Measurements from ENCODE around the gene ABCG2.

The ABCG2 gene

DNA sequence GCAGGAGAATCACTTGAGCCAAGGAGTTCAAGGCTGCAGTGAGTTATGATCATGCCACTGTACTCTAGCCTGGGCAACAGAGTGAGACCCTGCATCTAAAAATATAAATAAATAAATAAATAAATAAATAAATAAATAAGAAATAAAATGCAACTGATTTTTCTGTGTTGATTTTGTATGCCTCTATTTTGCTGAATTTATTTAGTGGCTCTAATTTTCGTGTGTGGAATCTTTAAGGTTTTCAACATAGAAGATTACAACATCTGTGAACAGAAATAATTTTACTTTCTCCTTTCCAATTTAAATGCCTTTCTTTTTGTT is 30.9 kb upstream of the ABCG2 start:
- TF ChIP-seq, protein P1, sequence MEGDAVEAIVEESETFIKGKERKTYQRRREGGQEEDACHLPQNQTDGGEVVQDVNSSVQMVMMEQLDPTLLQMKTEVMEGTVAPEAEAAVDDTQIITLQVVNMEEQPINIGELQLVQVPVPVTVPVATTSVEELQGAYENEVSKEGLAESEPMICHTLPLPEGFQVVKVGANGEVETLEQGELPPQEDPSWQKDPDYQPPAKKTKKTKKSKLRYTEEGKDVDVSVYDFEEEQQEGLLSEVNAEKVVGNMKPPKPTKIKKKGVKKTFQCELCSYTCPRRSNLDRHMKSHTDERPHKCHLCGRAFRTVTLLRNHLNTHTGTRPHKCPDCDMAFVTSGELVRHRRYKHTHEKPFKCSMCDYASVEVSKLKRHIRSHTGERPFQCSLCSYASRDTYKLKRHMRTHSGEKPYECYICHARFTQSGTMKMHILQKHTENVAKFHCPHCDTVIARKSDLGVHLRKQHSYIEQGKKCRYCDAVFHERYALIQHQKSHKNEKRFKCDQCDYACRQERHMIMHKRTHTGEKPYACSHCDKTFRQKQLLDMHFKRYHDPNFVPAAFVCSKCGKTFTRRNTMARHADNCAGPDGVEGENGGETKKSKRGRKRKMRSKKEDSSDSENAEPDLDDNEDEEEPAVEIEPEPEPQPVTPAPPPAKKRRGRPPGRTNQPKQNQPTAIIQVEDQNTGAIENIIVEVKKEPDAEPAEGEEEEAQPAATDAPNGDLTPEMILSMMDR (IDR thresholded peaks at IDR 0.05; ENCODE audit: unreplicated experiment in 3 of 3), result no peak
- H3K36me3 Mint-ChIP-seq (ENCODE audit: low read depth), result no peaks in the 10 kb centered on the region
- H3K4me3 Mint-ChIP-seq, result no peak overlapping the region
- no peaks in the 10 kb centered on the region for H3K4me1 Mint-ChIP-seq
- H3K9me3 Mint-ChIP-seq, result peaks cover 4% of the 10 kb centered on the region
- H3K27me3 Mint-ChIP-seq (ENCODE audit: low read depth), result no peaks in the 10 kb centered on the region
- no peak overlapping the region for H3K27ac Mint-ChIP-seq

DNA sequence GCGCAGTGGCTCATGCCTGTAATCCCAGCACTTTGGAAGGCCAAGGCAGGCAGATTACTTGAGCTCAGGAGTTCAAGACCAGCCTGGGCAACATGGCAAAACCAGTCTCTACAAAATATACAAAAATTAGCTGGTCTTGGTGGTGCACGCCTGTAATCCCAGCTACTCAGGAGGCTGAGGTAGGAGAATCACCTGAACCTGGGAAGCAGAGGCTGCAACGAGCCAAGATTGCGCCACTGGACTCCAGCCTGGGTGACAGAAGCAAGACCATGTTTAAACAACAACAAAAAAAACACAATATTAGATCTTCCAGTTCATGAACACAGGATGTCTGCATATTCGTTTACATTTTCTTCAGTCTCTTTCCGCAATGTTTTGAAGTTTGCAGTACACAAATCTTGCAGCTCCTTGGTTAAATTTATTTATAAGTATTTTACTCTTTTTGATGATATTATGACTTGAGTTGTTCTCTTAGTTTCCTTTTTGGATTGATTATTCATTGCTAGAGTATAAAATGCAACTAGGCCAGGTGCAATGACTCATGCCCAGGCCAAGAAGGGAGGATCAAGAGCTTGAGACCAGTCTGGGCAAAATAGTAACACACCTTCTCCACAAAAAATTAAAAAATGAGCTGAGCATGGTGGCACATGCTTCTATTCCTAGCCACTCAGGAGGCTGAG is 30.4 kb upstream of the ABCG2 start:
- Mint-ChIP-seq H3K9me3 (peaks cover 6% of the 10 kb centered on the region), H3K4me1 (no peaks in the 10 kb centered on the region), H3K36me3 (ENCODE audit: low read depth) (no peaks in the 10 kb centered on the region), H3K27ac (no peak overlapping the region), H3K4me3 (no peak overlapping the region), H3K27me3 (ENCODE audit: low read depth) (no peaks in the 10 kb centered on the region)
- TF ChIP-seq, protein P1 (IDR thresholded peaks at IDR 0.05; ENCODE audit: unreplicated experiment in 3 of 3), result no peak

DNA sequence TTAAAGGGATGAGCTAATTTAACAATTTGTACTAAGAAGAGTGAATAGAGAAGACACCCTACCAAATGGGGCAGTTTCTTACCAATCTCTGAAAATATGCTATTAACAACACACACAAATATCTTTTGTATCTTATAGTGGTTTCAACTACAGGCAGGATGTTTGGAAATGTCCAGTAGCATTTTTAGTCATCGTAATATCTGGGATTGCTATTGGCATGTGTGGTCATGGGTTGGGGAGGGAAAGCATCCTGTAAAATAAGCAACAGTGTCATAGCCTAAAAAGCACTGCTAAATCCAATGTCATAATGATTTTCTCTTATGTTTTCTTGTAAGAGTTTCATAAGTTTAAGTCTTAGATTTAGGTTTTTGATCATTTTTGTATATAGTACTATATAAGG is 29.3 kb upstream of the ABCG2 start:
- no peaks in the 10 kb centered on the region for H3K36me3 Mint-ChIP-seq (ENCODE audit: low read depth)
- H3K27me3 Mint-ChIP-seq (ENCODE audit: low read depth), result no peaks in the 10 kb centered on the region
- TF ChIP-seq, protein P1 (IDR thresholded peaks at IDR 0.05; ENCODE audit: unreplicated experiment in 3 of 3), result no peak
- peaks cover 10% of the 10 kb centered on the region for H3K9me3 Mint-ChIP-seq
- no peaks in the 10 kb centered on the region for H3K4me1 Mint-ChIP-seq
- H3K27ac Mint-ChIP-seq, result no peak overlapping the region
- no peak overlapping the region for H3K4me3 Mint-ChIP-seq

DNA sequence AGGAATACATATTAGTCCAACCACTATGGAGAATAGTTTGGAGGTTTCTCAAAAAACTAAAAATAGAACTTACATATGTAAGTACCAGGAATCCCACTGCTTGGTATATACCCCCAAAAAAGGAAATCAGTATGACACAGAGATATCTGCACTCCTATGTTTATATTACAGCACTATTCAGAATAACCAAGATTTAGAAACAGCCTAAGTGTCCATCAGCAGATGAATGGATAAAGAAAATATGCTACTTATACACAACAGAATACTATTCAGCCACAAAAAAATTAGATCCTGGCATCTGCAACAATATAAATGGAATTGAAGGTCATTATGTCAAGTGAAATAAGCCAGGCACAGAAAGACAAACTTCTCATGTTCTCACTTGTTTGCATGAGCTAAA is 27.5 kb upstream of the ABCG2 start:
- Mint-ChIP-seq H3K9me3 (peaks cover 22% of the 10 kb centered on the region), H3K27me3 (ENCODE audit: low read depth) (no peaks in the 10 kb centered on the region)

DNA sequence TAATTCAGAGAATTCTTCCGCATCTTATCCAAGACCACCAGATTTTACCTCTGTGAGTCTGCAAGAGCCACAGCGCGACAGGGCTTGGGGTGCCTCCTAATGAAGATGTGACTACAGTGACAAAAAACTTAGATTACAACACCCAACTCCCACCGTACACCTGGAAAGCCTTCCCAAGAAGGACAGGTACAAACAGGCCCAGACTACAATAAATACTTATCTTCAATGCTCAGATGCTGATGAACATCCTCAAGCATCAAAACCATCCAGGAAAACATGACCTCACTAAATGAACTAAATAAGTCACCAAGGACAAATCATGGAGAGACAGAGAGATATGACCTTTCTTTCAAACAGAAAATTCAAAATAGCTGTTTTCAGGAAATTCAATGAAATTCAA is 20.8 kb upstream of the ABCG2 start:
- H3K27ac Mint-ChIP-seq, result no peak overlapping the region
- H3K27me3 Mint-ChIP-seq (ENCODE audit: low read depth), result no peaks in the 10 kb centered on the region
- TF ChIP-seq, protein P1 (IDR thresholded peaks at IDR 0.05; ENCODE audit: unreplicated experiment in 3 of 3), result no peak
- no peaks in the 10 kb centered on the region for H3K4me1 Mint-ChIP-seq
- peaks cover 25% of the 10 kb centered on the region for H3K9me3 Mint-ChIP-seq
- H3K4me3 Mint-ChIP-seq, result no peak overlapping the region
- no peaks in the 10 kb centered on the region for H3K36me3 Mint-ChIP-seq (ENCODE audit: low read depth)

More for the DNA sequence above, 27.5 kb upstream of the ABCG2 start:
- no peak overlapping the region for H3K27ac Mint-ChIP-seq
- no peak overlapping the region for H3K4me3 Mint-ChIP-seq
- TF ChIP-seq, protein P1 (IDR thresholded peaks at IDR 0.05; ENCODE audit: unreplicated experiment in 3 of 3), result no peak
- H3K36me3 Mint-ChIP-seq (ENCODE audit: low read depth), result no peaks in the 10 kb centered on the region
- H3K4me1 Mint-ChIP-seq, result no peaks in the 10 kb centered on the region

DNA sequence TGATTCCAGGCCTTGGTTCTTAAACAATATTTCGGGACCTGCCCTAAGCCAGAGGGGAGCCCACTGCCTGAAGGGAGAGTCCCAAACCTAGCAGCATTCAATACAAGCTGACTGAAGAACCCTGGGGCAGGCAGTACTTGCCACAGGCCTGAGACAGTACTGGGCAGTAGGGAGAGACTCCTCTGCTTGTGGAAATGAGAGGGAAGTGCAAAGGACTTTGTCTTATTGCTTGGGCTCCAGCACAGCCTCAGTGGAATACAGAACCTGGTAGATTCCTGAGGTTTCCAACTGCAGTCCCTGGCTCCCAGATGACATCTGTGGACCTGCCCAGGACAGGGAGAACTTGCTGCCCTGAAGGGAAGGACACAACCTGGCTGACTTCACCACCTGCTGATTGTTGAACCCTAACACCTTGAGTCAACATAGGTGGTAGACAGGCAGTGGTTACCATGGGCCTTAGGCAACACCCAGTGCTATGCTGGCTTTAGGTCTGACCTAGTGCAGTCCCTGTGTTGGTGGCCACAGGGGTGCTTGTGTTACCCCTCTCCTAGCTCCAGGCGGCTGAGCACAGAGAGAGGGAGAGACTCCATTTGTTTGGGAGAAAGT is 20.3 kb upstream of the ABCG2 start:
- Mint-ChIP-seq H3K36me3 (ENCODE audit: low read depth) (no peaks in the 10 kb centered on the region), H3K27me3 (ENCODE audit: low read depth) (no peaks in the 10 kb centered on the region), H3K9me3 (peaks cover 21% of the 10 kb centered on the region), H3K4me1 (no peaks in the 10 kb centered on the region), H3K27ac (no peak overlapping the region), H3K4me3 (no peak overlapping the region)
- TF ChIP-seq, protein P1 (IDR thresholded peaks at IDR 0.05; ENCODE audit: unreplicated experiment in 3 of 3), result no peak

All from nephron (organoid).